Left ventricle myocardium inferior (tissue), 1 donor: ENCODE results near the gene IQSEC1. TPM values are rescaled to one million over a fixed set of nuclear protein-coding genes. Genes with fewer than 3 reads are reported as not detected.
A peak's percentile ranks its signal among the peaks of the same experiment; 100 is the strongest.

Experiments
- DNase-seq: peaks from one replicate; pipeline ENCODE4 v3.0.0-alpha.2; 2020
- H3K27ac ChIP-seq: fragments of 200-600 bp; replicated peaks from 2 replicates; pipeline ENCODE4 v1.8.0; 2021
- H3K27me3 ChIP-seq: fragments of 200-600 bp; 2 replicates; pipeline ENCODE4 v1.8.0; 2021; ENCODE audit warnings: low read depth
- H3K36me3 ChIP-seq: fragments of 200-600 bp; 2 replicates; pipeline ENCODE4 v1.8.0; 2021
- H3K4me1 ChIP-seq: fragments of 200-600 bp; 2 replicates; pipeline ENCODE4 v1.8.0; 2021
- H3K4me3 ChIP-seq: fragments of 200-600 bp; 2 replicates; pipeline ENCODE4 v1.8.0; 2021; ENCODE audit warnings: mild to moderate bottlenecking, moderate library complexity
- H3K9me3 ChIP-seq: fragments of 200-600 bp; replicated peaks from 2 replicates; pipeline ENCODE4 v1.8.0; 2021
- CTCF ChIP-seq: fragments of 200-600 bp; IDR thresholded peaks from 2 replicates; pipeline ENCODE4 v1.8.0; 2021; ENCODE audit warnings: antibody characterized with exemption, mild to moderate bottlenecking, borderline replicate concordance
- intact Hi-C: fragments of 100-400 bp; cut with micrococcal nuclease; formaldehyde crosslinking; loops from one replicate; pipeline ENCODE4 v1.11.0; 2022
- total RNA-seq: library from RNA; stranded (reverse); fragmentation: NEBNext Ultra II Directional; extraction: Animal tissue kit (Norgen Biotek cat#: 25700); gene quantifications from one replicate; pipeline ENCODE4 v1.2.1, GENCODE V29; 2021
- donor health status: DM: no; HTN: yes; CAD: no; lungs with severe emphysema.

IQSEC1 gene
- total RNA-seq, 1 donor from 2014 or later, result 78.6 TPM

GRCh38 chr3:12903881-12904280, 169.3 kb downstream of the IQSEC1 start:
- no peak for TF ChIP-seq CTCF
- Histone ChIP-seq H3K27ac (no peak overlapping the region), H3K27me3 (no peaks in the 10 kb centered on the region), H3K36me3 (peaks cover 98% of the 10 kb centered on the region), H3K4me1 (peaks cover 44% of the 10 kb centered on the region), H3K9me3 (no peaks in the 10 kb centered on the region), H3K4me3 (no peak overlapping the region)
- intact Hi-C loops, result no loop called here
- no peak for DNase-seq

- DNase-seq, result no peak
- H3K4me3 ChIP-seq, result no peak overlapping the region
Observed at GRCh38 chr3:12903000-12903800, 170.0 kb downstream of the IQSEC1 start.

GRCh38 chr3:12902181-12902999, 170.8 kb downstream of the IQSEC1 start:
- intact Hi-C loops, result no loop called here
- Histone ChIP-seq H3K27ac (no peak overlapping the region), H3K4me1 (peaks cover 53% of the 10 kb centered on the region), H3K4me3 (no peak overlapping the region), H3K9me3 (no peaks in the 10 kb centered on the region), H3K27me3 (no peaks in the 10 kb centered on the region), H3K36me3 (peaks cover 90% of the 10 kb centered on the region)
- TF ChIP-seq CTCF, result no peak
- no peak for DNase-seq

More at GRCh38 chr3:12903000-12903800, 170.0 kb downstream of the IQSEC1 start:
- Histone ChIP-seq H3K27me3 (no peaks in the 10 kb centered on the region), H3K4me1 (peaks cover 51% of the 10 kb centered on the region), H3K27ac (no peak overlapping the region), H3K36me3 (peaks cover 96% of the 10 kb centered on the region), H3K9me3 (no peaks in the 10 kb centered on the region)
- TF ChIP-seq CTCF, result no peak
- intact Hi-C loops, result no loop called here

- no peak for DNase-seq
Observed at GRCh38 chr3:12901623-12902045, 171.6 kb downstream of the IQSEC1 start.

More at GRCh38 chr3:12901623-12902045, 171.6 kb downstream of the IQSEC1 start:
- Histone ChIP-seq H3K27ac (no peak overlapping the region), H3K4me1 (peaks cover 53% of the 10 kb centered on the region), H3K36me3 (peaks cover 82% of the 10 kb centered on the region), H3K4me3 (no peak overlapping the region), H3K27me3 (no peaks in the 10 kb centered on the region), H3K9me3 (no peaks in the 10 kb centered on the region)
- TF ChIP-seq CTCF, result peak; percentile 18
- intact Hi-C loops, result no loop called here
